Activated T-cell treated with anti-CD3 and anti-CD28 coated beads for 4 hours (primary cell): ENCODE results near the gene VWA2.

ENCODE experiments used
- DNase-seq: peaks from one replicate; pipeline ENCODE4 v3.0.0-alpha.2; 2020

VWA2 gene, protein sequence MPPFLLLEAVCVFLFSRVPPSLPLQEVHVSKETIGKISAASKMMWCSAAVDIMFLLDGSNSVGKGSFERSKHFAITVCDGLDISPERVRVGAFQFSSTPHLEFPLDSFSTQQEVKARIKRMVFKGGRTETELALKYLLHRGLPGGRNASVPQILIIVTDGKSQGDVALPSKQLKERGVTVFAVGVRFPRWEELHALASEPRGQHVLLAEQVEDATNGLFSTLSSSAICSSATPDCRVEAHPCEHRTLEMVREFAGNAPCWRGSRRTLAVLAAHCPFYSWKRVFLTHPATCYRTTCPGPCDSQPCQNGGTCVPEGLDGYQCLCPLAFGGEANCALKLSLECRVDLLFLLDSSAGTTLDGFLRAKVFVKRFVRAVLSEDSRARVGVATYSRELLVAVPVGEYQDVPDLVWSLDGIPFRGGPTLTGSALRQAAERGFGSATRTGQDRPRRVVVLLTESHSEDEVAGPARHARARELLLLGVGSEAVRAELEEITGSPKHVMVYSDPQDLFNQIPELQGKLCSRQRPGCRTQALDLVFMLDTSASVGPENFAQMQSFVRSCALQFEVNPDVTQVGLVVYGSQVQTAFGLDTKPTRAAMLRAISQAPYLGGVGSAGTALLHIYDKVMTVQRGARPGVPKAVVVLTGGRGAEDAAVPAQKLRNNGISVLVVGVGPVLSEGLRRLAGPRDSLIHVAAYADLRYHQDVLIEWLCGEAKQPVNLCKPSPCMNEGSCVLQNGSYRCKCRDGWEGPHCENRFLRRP

DNA sequence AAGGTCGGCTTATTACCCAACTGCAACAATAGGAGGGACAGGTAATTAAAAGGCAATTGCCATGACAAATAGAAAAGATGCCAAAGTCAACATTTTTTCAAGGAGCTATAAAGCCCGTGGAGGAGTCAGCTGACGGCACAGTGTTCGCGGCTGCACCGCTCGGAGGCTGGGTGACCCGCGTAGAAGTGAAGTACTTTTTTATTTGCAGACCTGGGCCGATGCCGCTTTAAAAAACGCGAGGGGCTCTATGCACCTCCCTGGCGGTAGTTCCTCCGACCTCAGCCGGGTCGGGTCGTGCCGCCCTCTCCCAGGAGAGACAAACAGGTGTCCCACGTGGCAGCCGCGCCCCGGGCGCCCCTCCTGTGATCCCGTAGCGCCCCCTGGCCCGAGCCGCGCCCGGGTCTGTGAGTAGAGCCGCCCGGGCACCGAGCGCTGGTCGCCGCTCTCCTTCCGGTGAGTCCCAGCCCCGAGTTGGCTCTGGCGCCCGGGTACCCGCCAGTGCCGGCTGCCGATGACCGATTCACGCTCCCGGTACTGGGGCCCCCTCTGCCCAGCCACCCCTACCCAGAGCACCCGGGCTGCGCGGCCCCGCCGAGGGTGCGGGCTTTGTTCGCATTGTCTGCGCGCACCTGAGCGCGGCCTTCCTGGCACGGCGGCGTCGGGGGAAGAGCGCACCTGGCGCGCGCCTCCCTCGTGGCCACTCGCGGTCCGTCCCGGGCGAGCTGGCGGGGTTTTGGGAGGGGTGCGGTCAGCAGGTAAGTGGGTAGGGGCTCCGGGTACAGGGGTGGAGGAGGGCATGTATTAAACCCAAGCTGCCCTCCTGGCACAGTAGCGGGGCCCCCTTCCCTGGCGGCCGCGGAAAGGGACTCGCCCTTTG lies at the start of gene VWA2:
TSS of gene VWA2 (plus strand) at position 138 of the 877 bp plus-strand sequence. CDS start 9,460 bp downstream, outside the sequence.
- DNase-seq = no peak

DNA sequence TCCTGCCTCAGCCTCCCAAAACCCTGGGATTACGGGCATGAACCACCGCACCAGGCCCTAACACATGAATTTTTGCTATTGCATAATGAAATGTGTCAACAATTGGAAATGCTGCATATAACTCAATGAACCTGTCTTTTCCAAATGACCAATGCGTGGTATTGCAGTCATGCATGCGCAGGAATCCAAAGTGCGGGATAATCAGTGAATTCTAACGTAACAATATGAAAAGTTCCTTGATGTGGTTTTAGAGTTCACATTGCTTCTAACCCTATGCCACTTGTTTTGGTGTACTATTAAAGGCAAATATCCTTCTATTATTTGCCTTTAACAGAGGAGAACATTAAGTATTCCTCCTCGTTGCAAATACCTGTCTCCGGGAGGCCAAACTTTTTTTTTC lies 49.4 kb upstream of the VWA2 start:
- DNase-seq = no peak

DNA sequence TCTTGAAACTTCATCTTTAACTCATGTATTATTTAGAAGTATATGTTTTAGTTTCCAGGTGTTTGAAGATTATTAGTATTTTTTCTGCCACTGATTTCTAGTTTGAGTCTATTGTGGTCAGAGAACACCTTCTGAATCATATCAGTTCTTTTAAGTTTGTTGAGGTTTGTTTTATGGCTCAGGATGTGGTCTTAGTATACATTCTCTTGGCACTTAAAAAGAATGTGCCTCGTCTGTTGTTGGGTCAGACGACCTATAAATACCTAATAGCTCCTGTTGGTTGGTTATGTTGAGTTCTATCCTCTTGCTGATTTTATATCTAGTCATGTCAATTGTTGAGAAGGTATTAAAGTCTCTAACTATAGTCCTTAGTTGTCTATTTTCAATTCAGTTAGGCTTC lies 44.0 kb upstream of the VWA2 start:
- no peak for DNase-seq

DNA sequence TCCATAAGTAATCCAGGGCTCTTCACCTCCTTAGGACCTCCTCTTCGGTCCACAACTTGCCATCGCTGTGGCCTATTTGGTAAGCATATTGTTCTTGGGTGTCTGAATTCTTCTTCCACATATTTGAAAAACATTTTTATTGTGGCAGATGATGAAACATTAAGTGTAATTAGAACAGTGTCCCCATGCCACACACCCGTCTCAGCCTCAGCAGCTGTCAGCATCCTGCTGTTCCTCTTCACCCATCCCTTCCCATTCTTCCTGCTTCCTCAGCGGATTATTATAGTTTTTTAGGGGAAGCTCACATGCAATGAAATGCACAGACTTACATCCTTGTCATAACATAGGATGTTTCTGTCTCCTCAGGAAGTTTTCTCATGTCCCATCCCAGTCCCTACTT lies 39.8 kb upstream of the VWA2 start:
- no peak for DNase-seq

DNA sequence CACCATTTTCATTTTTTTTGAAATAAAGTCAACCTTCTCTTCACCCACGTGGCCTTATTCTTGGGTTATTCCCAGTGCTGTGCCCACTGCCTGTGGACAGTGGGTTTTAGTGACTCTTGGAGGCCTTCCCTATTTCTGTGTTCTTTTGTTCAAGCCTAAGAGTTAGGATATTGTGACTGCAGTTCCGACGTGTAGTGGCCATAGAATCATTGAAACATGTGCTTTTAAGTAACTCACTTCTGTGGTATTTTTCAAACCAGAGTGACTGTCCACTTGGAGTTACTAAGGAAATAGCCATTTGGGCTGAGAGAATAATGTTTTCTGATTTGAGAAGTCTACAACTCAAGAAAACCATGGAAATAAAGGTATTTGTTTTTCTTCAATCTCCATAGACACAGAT lies 36.2 kb upstream of the VWA2 start:
- DNase-seq = no peak

DNA sequence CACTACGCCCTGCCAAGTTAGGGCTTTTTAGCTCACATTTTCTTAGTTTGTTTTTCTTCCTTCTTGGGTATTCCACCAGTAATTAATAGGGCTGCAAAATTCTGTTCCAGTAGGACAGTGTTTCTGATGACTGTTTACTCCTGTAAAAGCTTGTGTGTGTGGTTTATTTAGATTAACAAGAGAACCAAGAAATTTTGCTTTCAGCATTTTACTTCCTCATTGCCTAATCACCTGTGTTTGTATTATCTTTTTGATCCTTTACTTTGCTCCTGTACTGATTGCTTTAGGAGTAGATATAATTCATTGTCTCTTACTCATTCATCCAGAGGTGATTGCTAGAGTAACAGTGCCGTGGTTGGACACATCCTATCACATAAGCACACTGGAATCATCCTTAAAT lies 32.2 kb upstream of the VWA2 start:
- DNase-seq = no peak

DNA sequence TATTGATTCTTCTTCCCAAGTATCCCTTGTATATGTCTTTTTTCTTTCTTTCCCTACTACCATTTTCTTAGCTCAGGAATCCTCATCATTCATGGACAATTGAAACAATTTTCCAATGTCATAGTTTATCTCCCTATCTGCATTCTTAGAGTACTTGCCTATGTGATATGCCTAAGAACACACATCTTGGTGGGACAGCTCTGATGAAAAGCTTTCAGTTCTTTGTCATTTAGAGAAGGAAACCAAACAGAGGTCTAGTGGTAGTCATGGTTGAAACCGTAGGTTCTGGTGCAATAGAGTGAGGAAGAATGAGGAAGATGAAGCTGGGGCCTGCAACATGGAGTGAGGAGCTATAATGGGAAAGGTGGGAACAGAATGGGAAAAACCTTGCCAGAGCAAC lies 31.7 kb upstream of the VWA2 start:
- DNase-seq = no peak

- DNase-seq = no peak
Measured at GRCh38 chr10:114208351-114208750, 30.7 kb upstream of the VWA2 start.

DNA sequence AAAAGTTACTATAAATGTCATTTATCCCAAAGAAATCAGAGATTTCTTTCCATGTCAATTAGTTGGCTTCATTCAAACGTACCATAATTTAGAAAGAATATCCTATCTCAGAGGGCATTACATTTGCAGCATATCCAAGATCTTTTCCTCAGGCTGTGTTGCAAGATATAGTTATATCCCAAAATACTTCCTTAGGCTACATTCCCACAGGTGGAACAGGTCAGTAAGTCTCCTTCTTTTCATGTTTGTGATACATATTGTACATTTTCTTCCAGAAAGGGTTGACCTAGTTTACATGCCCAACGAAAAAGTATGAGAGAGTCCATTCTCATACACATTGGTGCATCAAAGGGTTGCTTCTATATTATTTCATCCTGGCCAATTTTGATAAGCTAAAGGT lies 26.9 kb upstream of the VWA2 start:
- DNase-seq = no peak

DNA sequence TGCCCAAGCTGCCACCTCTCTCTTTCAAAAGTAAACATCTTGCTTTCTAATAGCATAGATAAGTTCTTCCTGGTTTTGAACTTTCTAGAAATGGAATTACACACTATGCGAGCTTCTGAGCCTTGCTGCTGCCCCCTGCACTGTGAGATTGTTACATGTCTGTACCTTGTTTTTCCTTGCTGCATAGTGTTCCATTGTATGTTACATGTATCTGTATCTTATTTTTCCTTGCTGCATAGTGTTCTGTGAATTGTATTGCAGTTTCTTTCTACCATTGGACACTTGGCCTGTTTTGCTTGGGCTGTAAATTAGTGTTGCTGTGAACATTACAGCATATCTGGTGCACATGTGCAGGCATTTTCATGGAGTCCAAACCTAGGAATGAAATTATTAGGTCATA lies 24.0 kb upstream of the VWA2 start:
- DNase-seq = no peak

- DNase-seq = no peak
Measured at GRCh38 chr10:114220281-114220680, 18.8 kb upstream of the VWA2 start.

GRCh38 chr10:114221235-114221634 lies 17.8 kb upstream of the VWA2 start:
- DNase-seq = no peak

DNA sequence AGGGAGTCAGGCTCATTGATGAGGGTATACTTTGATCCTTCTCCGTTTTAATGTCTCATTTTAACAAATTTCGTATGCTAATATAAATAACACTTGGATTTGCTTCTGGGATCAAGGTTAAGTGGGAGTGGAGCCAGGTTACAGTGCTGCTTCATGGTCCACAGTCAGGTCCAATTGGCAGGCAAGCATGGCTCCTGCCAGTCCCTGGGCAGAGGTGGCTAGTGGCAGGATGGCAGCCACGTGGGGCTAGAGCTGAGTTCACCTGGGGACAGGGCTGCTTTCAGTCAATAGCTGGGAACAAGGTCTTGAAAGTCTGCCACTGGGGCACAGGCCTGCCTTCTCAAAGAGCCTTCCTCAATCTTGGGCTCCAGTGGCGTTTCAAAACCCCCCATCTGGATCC lies 16.0 kb upstream of the VWA2 start:
- DNase-seq = no peak

- no peak for DNase-seq
Measured at GRCh38 chr10:114228156-114228555, 10.9 kb upstream of the VWA2 start.

GRCh38 chr10:114232561-114233176 lies 6.4 kb upstream of the VWA2 start:
- no peak for DNase-seq

- DNase-seq = no peak
Measured at GRCh38 chr10:114233482-114233881, 5.6 kb upstream of the VWA2 start.

GRCh38 chr10:114234132-114234531 lies 4.9 kb upstream of the VWA2 start:
- no peak for DNase-seq

- no peak for DNase-seq
Measured at GRCh38 chr10:114239994-114240345, 916 bp downstream of the VWA2 start.

- DNase-seq = no peak
Measured at GRCh38 chr10:114242235-114242634, 3.2 kb downstream of the VWA2 start.

DNA sequence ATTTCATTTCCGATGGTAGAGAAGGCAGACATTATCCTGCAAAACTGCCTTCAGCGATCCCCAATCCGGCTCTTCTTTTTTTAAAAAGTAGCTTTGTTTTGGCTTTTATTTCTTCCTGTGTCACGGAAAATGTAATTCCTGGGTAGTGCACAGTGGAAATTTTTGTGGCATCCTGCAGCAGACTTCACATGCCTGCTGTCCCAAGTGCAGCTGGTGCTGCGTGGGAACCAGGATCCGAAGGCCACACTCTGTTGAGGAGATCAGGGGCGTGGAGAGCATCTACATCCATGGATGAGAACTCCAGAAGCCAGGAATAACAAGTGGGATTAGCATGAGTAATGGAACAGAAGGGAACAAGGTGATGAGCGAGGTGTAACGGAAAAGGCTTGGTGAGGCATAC lies 4.6 kb downstream of the VWA2 start:
- DNase-seq = no peak

GRCh38 chr10:114244126-114244525 lies 5.1 kb downstream of the VWA2 start:
- DNase-seq = no peak

- no peak for DNase-seq
Measured at GRCh38 chr10:114245121-114245791, 6.2 kb downstream of the VWA2 start.
